Endodermal cell (in vitro differentiated cells): ENCODE data around the gene KIF3B. TPM values are rescaled to one million over a fixed set of nuclear protein-coding genes. Genes with fewer than 3 reads are reported as not detected.

Source experiments
- DNase-seq: peaks from one replicate; pipeline ENCODE4 v3.0.0-alpha.2; 2017
- H3K27ac ChIP-seq: 2 replicates; pipeline ENCODE4 v1.5.1; 2013; ENCODE audit warnings: mild to moderate bottlenecking, low read depth, low read length, moderate library complexity
- H3K27me3 ChIP-seq: 2 replicates; pipeline ENCODE4 v1.6.1; 2013; ENCODE audit warnings: mild to moderate bottlenecking, low read length, moderate library complexity; ENCODE audit not compliant: insufficient read depth, control insufficient read depth, poor library complexity, severe bottlenecking
- H3K36me3 ChIP-seq: 2 replicates; pipeline ENCODE4 v1.7.0; 2013; ENCODE audit warnings: mild to moderate bottlenecking, low read length, moderate library complexity; ENCODE audit not compliant: control insufficient read depth, insufficient read depth
- H3K4me1 ChIP-seq: one replicate; pipeline ENCODE4 v1.7.0; 2013; ENCODE audit warnings: low read length; ENCODE audit not compliant: control insufficient read depth, insufficient read depth
- H3K4me3 ChIP-seq: 2 replicates; pipeline ENCODE4 v1.5.1; 2013; ENCODE audit warnings: mild to moderate bottlenecking, low read length, moderate library complexity
- H3K9ac ChIP-seq: 2 replicates; pipeline ENCODE4 v1.6.1; 2013; ENCODE audit warnings: mild to moderate bottlenecking, low read length, moderate library complexity; ENCODE audit not compliant: poor library complexity, severe bottlenecking; ENCODE audit errors: extremely low read depth
- H3K9me3 ChIP-seq: 2 replicates; pipeline ENCODE4 v1.6.1; 2013; ENCODE audit warnings: mild to moderate bottlenecking, low read length, moderate library complexity; ENCODE audit not compliant: control insufficient read depth
- H3K27ac Mint-ChIP-seq: 2 replicates; pipeline ENCODE4 v1.8.0; 2020; ENCODE audit warnings: mixed read lengths
- H3K27me3 Mint-ChIP-seq: 2 replicates; pipeline ENCODE4 v1.8.0; 2021; ENCODE audit warnings: mild to moderate bottlenecking, mixed read lengths; ENCODE audit not compliant: insufficient read depth
- H3K36me3 Mint-ChIP-seq: 2 replicates; pipeline ENCODE4 v1.8.0; 2020; ENCODE audit warnings: low read depth, mixed read lengths
- H3K4me1 Mint-ChIP-seq: 2 replicates; pipeline ENCODE4 v1.8.0; 2020; ENCODE audit warnings: mixed read lengths
- H3K4me3 Mint-ChIP-seq: 2 replicates; pipeline ENCODE4 v1.8.0; 2020; ENCODE audit warnings: mild to moderate bottlenecking, moderate library complexity, mixed read lengths
- H3K9me3 Mint-ChIP-seq: 2 replicates; pipeline ENCODE4 v1.8.0; 2020; ENCODE audit warnings: mild to moderate bottlenecking, mixed read lengths
- WGBS, 2 experiments: methylation state at CpG; one replicate each; pipeline versions ENCODE4 v1.1.5 to v1.1.7; 2013; ENCODE audit warnings: missing lambda C conversion rate in 2 of 2, mixed read lengths in 1 of 2; ENCODE audit not compliant: insufficient coverage in 1 of 2, insufficient read length in 1 of 2; 5-methylcytosine and 5-hydroxymethylcytosine counted together
- total RNA-seq, 2 donors: library from RNA; stranded (reverse); fragmentation: NEBNext Ultra II Directional in 1 of 2; extraction: Animal tissue kit (Norgen Biotek cat#: 25700) in 1 of 2; gene quantifications; 2 replicates in 1 of 2; 3 replicates in 1 of 2; pipeline ENCODE4 v1.2.1, GENCODE V29; 2021
- TF ChIP-seq, protein P1 (sequence below): fragments of 200-600 bp; sonication (generic); conservative IDR thresholded peaks from 2 replicates; pipeline ENCODE4 v1.5.0; 2021; ENCODE audit warnings: antibody characterized with exemption, mild to moderate bottlenecking

Gene KIF3B
- total RNA-seq, 2 donors from 2014 or later = 31.4 to 41.1 TPM

DNA sequence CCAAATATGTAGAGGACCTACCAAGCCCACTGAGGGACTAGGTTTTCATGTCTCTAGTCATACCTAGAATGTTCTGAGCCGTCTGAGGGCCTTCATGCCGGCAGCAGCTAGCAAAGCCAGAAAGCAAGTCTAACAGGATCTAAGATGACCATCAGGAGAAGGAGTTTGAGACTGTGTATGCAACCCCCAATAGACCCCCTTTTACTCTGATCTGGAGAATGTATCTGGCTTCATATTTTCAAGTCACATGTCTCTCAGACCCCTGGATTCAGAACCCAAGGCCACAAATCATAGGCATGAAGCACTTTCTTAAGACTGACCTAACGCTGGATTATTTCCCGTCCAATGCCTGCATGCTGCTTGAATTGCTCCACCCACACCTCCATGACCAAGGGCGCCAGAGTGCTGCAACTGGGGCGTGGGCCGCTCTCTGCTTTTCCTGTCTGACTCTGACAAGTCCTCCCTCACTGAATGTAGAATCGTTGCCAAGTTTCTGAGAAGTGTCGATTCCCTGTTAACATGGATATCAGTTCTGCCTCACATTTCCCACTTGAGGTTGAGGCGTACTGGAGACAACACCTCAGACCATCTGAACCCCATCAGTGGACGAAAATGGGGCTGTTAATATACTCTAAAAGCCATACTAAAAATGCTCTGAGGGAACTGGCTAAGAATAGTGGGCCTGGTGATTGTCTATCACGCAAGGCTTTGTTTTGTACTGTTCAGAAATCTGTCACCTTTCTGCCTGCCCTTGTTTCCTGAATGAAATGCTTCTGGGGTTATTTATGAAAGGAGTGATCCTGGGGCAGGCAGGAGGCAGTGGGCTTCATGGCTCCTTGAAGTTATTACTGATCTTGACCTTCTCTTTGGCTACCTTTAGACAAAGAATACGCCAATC lies 56.8 kb downstream of the KIF3B start:
- no peak overlapping the region for H3K4me3 Mint-ChIP-seq
- no peaks in the 10 kb centered on the region for H3K27me3 Mint-ChIP-seq
- WGBS, 2 experiments = 93 to 100% methylated on average over 7 to 12 of the region's 13 CpGs
- peaks cover 4% of the 10 kb centered on the region for H3K4me1 Mint-ChIP-seq
- H3K27me3 ChIP-seq = no peaks in the 10 kb centered on the region
- no peak overlapping the region for H3K9ac ChIP-seq
- no peak overlapping the region for H3K27ac Mint-ChIP-seq
- DNase-seq = no peak
- no peak overlapping the region for H3K27ac ChIP-seq
- no peaks in the 10 kb centered on the region for H3K9me3 ChIP-seq
- no peaks in the 10 kb centered on the region for H3K9me3 Mint-ChIP-seq
- peaks cover 4% of the 10 kb centered on the region for H3K4me1 ChIP-seq
- no peak overlapping the region for H3K4me3 ChIP-seq
- TF ChIP-seq, protein P1, sequence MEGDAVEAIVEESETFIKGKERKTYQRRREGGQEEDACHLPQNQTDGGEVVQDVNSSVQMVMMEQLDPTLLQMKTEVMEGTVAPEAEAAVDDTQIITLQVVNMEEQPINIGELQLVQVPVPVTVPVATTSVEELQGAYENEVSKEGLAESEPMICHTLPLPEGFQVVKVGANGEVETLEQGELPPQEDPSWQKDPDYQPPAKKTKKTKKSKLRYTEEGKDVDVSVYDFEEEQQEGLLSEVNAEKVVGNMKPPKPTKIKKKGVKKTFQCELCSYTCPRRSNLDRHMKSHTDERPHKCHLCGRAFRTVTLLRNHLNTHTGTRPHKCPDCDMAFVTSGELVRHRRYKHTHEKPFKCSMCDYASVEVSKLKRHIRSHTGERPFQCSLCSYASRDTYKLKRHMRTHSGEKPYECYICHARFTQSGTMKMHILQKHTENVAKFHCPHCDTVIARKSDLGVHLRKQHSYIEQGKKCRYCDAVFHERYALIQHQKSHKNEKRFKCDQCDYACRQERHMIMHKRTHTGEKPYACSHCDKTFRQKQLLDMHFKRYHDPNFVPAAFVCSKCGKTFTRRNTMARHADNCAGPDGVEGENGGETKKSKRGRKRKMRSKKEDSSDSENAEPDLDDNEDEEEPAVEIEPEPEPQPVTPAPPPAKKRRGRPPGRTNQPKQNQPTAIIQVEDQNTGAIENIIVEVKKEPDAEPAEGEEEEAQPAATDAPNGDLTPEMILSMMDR = no peak
- peaks cover 50% of the 10 kb centered on the region for H3K36me3 ChIP-seq
- H3K36me3 Mint-ChIP-seq = peaks cover 53% of the 10 kb centered on the region

DNA sequence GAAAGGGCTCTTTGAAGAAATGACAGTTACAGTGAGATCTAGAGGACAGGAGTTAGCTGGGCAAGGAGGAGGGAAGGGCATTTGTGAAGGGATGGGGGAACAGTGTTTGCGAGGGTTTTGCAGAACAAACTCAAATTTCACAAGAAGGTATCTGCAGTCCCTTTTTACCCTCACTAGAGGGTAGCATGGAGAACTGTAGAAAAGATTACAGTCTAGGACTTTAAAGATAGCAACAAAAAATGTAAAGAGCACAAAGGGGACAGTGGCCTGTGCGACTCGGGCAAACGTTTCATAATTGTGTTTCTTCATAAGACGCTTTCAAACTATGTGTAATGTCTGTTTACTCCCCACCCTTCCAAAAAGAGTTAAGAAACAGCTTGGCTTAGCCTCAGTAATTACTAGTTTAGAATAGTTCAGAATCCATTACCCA lies 59.5 kb downstream of the KIF3B start:
- Histone ChIP-seq H3K4me3 (no peak overlapping the region), H3K9me3 (no peaks in the 10 kb centered on the region), H3K27me3 (no peaks in the 10 kb centered on the region), H3K36me3 (peaks cover 27% of the 10 kb centered on the region), H3K9ac (no peak overlapping the region), H3K4me1 (peaks cover 5% of the 10 kb centered on the region), H3K27ac (no peak overlapping the region)
- Mint-ChIP-seq H3K4me1 (peaks cover 4% of the 10 kb centered on the region), H3K36me3 (peaks cover 31% of the 10 kb centered on the region), H3K9me3 (no peaks in the 10 kb centered on the region), H3K4me3 (no peak overlapping the region), H3K27me3 (no peaks in the 10 kb centered on the region), H3K27ac (peak overlapping the region; percentile 13)
- TF ChIP-seq, protein P1 = peak; percentile 78
- DNase-seq = no peak
- WGBS, 2 experiments = 72 to 75% methylated on average over 3 to 5 of the region's 5 CpGs

DNA sequence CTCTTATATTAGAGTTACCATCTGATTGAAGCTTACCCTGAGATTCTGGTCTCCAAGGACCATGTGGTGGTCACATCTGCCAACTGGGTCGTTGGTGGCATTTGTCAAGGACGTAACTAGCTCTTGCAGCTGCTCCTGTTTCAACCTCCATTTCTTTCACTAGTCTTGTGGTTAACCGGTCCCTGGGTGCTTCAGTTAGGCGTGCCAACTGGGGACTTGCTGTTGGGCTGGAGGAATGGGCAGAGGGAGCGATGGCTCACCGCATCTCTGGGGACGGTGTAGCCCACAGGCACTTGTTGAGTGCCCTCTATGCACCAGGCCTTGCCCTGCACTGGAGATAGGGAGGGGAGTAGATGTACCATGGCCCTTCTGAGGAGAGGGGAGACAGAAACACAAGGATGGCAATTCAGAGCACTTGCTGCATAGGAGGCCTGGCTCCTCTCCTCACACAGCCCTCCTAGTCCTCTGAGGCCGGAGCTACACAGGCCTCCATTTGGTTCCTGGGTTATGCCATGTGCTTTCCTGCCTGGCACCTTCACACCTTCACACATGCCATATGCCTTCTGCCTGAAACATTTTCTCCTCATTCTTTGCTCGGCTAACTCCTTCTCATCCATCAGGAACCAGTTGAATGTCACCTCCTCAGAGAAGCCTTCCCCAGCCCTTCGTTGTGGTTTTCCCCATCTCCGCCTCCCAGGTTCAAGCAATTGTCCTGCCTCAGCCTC lies 60.6 kb downstream of the KIF3B start:
- peaks cover 16% of the 10 kb centered on the region for H3K36me3 ChIP-seq
- 91 to 94% methylated on average over 5 to 11 of the region's 11 CpGs for WGBS, 2 experiments
- Mint-ChIP-seq H3K36me3 (peaks cover 20% of the 10 kb centered on the region), H3K4me1 (peaks cover 9% of the 10 kb centered on the region), H3K4me3 (no peak overlapping the region), H3K27ac (no peak overlapping the region), H3K9me3 (no peaks in the 10 kb centered on the region), H3K27me3 (no peaks in the 10 kb centered on the region)
- TF ChIP-seq, protein P1 = no peak
- no peak for DNase-seq
- H3K4me3 ChIP-seq = no peak overlapping the region
- no peaks in the 10 kb centered on the region for H3K9me3 ChIP-seq
- peaks cover 10% of the 10 kb centered on the region for H3K4me1 ChIP-seq
- no peak overlapping the region for H3K9ac ChIP-seq
- H3K27ac ChIP-seq = no peak overlapping the region
- no peaks in the 10 kb centered on the region for H3K27me3 ChIP-seq
